Body of pancreas (tissue), 4 donors: ENCODE data around the gene BHLHE40.

Experiments
- POLR2A ChIP-seq, 3 donors: fragments of 450-650 bp; IDR thresholded peaks; one replicate each; pipeline ENCODE4 v1.6.1; 2016; ENCODE audit warnings: antibody characterized with exemption in 3 of 3, mild to moderate bottlenecking in 2 of 3
- TF ChIP-seq, protein P1 (sequence below), 7 experiments: fragments of 450-650 bp in 4 of 7; fragments of 200-600 bp in 3 of 7; sonication (generic) in 3 of 7; IDR thresholded peaks; one replicate each; pipeline ENCODE4 v1.5.1; 2016 to 2019; ENCODE audit warnings: antibody characterized with exemption in 7 of 7

DNA sequence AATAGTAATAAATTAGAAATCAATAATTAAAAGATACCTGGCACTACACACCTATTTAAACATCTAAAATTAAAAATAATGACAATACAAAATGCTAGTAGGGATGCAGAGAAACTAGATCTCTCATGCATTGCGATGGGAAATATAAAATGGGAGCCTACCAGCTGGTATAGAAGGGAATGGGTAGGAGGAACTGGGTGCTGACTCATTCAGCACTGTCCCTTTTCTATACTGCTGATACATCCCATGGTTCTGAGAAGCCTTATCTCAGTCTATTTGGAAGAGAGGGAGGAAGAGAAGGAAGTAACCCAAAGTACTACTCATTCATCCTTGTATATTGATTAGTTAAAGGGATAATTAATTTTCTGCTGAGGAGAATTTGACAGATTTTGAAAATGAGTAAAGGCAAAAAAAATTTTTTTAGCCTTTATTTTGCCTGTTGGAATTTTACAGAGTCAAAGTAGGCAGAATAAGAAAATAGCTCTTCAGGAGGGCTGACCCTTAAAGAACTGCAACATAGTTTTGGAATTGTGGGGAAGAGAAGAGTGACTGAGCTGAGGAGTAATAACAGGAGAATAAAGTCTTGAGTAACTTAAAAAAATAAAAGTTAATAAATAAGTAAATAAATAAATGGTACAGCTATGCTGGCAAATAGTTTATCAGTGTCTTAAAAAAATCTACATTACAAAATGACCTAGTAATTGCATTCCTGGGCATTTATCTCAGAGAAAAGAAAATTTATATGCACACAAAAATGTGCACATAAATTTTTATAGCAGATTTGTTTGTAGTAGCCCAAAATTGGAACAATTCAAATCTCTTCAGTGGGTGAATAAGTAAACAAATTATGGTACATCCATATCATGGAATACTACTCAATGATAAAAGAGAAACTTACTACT, 15.3 kb upstream of the BHLHE40 start:
- TF ChIP-seq, protein P1, sequence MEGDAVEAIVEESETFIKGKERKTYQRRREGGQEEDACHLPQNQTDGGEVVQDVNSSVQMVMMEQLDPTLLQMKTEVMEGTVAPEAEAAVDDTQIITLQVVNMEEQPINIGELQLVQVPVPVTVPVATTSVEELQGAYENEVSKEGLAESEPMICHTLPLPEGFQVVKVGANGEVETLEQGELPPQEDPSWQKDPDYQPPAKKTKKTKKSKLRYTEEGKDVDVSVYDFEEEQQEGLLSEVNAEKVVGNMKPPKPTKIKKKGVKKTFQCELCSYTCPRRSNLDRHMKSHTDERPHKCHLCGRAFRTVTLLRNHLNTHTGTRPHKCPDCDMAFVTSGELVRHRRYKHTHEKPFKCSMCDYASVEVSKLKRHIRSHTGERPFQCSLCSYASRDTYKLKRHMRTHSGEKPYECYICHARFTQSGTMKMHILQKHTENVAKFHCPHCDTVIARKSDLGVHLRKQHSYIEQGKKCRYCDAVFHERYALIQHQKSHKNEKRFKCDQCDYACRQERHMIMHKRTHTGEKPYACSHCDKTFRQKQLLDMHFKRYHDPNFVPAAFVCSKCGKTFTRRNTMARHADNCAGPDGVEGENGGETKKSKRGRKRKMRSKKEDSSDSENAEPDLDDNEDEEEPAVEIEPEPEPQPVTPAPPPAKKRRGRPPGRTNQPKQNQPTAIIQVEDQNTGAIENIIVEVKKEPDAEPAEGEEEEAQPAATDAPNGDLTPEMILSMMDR (IDR thresholded peaks at IDR 0.05): no peak
- TF ChIP-seq POLR2A (IDR thresholded peaks at IDR 0.05): no peak
